GM19324 (cell line): ENCODE results near the gene HPRT1.
"Not testable (repeated sequence)": the region's sequence is repeated elsewhere in the genome, so short reads cannot be mapped to it uniquely, and the experiment has no call there.

ENCODE experiments used
- ATAC-seq: cut with Tn5 transposase; IDR thresholded peaks from one replicate; pipeline ENCODE4 v1.9.1; 2021; ENCODE audit warnings: mild to moderate bottlenecking, moderate library complexity; ENCODE audit not compliant: unreplicated experiment, low FRiP score

HPRT1 gene, protein sequence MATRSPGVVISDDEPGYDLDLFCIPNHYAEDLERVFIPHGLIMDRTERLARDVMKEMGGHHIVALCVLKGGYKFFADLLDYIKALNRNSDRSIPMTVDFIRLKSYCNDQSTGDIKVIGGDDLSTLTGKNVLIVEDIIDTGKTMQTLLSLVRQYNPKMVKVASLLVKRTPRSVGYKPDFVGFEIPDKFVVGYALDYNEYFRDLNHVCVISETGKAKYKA

GRCh38 chrX:134460005-134460861, at the start of gene HPRT1:
TSS of gene HPRT1 (plus strand) at chrX:134460165. CDS start at chrX:134460312, 147 bp downstream.
- peak; percentile 90 for ATAC-seq

DNA sequence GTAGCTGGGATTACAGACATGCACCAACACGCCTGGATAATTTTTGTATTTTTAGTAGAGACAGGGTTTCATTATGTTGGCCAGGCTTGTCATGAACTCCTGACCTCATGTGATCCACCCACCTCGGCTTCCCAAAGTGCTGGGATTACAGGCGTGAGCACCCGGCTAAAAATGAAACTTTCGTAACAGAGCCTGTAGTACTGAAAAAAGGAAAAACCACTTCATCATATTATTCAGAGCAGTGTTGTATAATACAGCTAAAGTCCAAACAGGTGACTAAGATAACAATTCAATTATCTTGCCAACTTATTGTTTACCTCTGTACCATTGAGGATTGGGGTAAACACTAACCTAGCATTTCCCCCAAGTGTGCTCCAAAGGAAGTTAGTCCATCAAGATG, 43.9 kb upstream of the HPRT1 start:
- no peak for ATAC-seq

GRCh38 chrX:134418317-134419113, 41.5 kb upstream of the HPRT1 start:
- ATAC-seq, result no peak

GRCh38 chrX:134419784-134420183, 40.2 kb upstream of the HPRT1 start:
- no peak for ATAC-seq

GRCh38 chrX:134423606-134424005, 36.4 kb upstream of the HPRT1 start:
- no peak for ATAC-seq

- no peak for ATAC-seq
Observed at GRCh38 chrX:134426281-134426680, 33.7 kb upstream of the HPRT1 start.

GRCh38 chrX:134431894-134432293, 28.1 kb upstream of the HPRT1 start:
- no peak for ATAC-seq

DNA sequence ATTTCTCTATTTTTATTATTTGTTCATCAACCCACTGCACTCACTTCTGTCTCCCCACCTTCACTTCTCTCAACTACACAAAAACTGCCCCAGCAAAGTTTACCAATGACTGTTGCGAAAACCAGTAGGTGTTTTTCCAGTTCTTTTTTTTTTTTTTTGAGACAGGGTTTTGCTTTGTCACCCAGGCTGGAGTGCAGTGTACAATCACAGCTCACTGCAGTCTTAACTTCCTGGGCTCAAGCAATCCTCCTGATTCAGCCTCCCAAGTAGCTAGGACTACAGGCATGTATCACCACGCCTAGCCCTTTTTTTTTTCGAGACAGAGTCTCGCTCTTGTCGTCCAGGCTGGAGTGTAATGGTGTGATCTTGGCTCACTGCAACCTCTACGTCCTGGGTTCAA, 24.1 kb upstream of the HPRT1 start:
- ATAC-seq, result no peak

- no peak for ATAC-seq
Observed at GRCh38 chrX:134443020-134443419, 16.9 kb upstream of the HPRT1 start.

GRCh38 chrX:134443461-134443860, 16.5 kb upstream of the HPRT1 start:
- ATAC-seq, result no peak

DNA sequence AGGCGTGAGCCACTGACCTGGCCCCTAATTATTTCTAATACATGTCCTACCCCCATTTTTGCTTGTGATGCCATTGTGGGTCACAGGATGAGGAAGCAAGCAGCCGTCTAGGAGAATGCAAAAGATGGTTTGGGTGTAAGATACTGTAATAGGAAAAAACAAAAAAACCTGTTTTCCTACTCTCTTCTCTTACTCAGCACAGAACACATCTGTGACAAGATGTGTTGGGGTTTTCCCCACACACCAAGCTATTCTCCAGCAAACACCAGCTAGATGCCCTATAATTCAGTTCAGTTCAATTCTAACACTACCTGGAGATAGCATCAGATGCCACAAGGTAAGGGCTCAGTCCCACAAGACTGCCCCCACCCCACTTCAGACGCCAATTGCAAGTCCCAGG, 15.3 kb upstream of the HPRT1 start:
- no peak for ATAC-seq

DNA sequence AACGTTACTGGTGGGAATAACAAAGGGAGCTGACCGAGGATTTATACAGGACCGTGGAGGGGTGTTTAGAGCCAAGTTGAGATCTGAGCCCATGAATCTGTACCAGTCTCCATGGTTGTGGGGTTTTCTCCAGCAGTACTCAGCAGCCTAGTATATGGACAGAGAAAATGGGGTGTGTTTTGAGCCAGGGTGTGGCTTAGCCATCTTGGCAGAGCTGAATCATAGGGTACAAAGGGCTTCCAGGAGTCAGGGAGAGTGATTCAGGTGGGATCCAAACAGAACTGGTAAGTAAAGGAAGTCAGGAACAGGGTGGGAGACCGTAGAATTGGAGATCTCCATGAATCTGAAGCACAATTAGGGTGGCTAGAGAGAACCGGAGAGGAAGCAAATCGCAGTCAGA, 7.4 kb upstream of the HPRT1 start:
- no peak for ATAC-seq

DNA sequence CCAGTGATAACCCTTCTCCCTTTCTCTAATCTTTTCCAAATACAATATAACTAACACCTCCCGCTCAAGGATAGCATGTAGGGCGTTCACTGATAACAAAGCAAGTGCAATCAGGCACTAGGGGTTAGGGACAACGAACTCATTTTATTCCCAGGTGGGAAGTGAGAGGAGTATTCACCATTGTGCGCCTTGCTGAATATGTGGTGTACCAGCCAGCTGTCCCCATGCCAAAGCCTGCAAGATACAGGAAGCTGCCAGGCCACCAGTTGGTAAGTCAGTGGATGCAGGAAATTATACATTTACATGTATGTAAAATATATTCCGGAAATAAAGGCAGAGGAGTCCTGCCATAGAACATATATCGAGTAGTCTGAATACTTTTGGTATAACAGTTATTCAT, 6.3 kb upstream of the HPRT1 start:
- ATAC-seq, result no peak

DNA sequence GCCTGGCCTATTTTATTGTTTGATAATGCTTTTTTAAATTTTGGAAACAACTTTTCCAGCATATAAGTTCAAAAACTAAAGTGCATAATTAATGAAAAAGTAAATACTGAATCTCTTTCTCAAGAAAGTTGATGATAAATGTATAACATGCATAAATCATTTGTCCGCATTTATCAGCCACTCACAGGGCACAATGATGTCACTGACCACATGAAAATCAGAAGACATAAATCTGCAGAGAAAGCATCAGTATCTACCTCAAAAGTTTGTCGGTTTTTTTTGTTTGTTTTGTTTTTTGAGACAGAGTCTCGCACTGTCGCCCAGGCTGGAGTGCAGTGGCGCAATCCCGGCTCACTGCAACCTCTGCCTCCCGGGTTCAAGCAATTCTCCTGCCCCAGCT, 5.5 kb upstream of the HPRT1 start:
- no peak for ATAC-seq

GRCh38 chrX:134457708-134458107, 2.3 kb upstream of the HPRT1 start:
- ATAC-seq, result no peak

DNA sequence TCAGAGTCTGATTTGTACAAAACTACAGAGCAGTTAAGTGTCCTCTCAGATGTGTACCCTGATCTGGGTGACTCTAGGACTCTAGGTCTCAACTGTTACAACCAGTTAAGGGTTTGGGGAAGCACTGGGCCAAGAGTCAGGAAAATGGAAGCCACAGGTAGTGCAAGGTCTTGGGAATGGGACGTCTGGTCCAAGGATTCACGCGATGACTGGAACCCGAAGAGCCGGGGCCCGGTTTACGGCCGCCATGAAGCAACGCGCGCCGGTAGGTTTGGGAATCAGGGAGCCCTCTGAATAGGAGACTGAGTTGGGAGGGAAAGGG, 321 bp upstream of the HPRT1 start:
- ATAC-seq, result peak; percentile 4

GRCh38 chrX:134460862-134461220, 876 bp downstream of the HPRT1 start:
- ATAC-seq, result no peak

GRCh38 chrX:134461437-134461836, 1.5 kb downstream of the HPRT1 start:
- no peak for ATAC-seq

DNA sequence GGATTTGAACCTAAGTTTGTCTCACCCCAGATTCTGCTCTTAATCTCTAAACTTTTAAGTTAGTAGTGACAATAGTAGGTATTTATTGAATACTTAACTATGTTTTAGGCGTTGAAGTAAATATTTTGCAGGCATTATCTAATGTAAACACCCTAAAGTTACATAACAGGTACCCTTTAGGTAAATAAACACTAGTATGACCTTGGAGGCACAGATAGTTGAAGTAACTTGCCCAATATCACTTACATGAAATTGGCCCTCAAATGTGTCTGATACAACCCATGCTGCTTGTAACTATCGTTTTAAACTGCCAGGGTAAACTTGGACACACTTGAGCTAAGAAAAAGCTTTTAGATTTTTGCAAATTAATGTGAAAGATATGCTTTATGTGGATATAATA, 3.0 kb downstream of the HPRT1 start:
- ATAC-seq, result no peak

DNA sequence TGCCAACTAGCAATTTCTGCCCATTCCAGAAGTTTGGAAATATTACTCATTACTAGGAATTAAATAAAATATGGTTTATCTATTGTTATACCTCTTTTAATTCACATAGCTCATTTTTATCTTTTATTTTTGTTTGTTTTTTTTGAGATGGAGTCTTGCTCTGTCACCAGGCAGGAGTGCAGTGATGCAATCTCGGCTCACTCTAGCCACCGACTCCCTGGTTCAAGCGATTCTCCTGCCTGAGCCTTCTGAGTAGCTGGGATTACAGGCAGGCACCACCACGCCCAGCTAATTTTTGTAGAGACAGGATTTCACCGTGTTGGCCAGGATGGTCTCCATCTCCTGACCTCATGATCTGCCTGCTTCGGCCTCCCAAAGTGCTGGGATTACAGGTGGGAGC, 4.5 kb downstream of the HPRT1 start:
- not testable (repeated sequence) for ATAC-seq

DNA sequence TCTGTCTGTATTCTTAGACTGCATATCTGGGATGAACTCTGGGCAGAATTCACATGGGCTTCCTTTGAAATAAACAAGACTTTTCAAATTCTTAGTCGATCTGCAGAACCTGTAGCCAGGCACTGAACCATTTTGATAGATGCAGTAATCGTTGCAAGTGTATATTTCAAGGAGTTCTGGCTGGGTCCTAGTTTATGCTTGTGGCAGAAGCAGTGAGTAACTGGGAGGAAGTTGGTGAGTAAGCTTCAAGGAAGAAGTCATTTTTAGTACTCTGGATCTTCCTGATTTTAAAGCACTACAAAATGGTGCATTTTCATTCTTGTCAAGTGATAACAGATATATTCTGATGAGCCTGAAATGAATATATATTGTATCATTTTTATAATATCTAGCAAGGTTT, 9.5 kb downstream of the HPRT1 start:
- ATAC-seq, result no peak

- ATAC-seq, result no peak
Observed at GRCh38 chrX:134470013-134470412, 10.0 kb downstream of the HPRT1 start.
